Right lung (tissue), 5 donors: ENCODE results near the gene LAMP1. TPM values are rescaled to one million over a fixed set of nuclear protein-coding genes. Genes with fewer than 3 reads are reported as not detected.
"Not testable (repeated sequence)": the region's sequence is repeated elsewhere in the genome, so short reads cannot be mapped to it uniquely, and the experiment has no call there.

ENCODE experiments used
- DNase-seq, 2 donors: peaks; one replicate each; pipeline ENCODE4 v3.0.0-alpha.2; 2013
- polyA plus RNA-seq, 5 donors: library from polyadenylated mRNA; unstranded; fragments of 120-200 nt; gene quantifications; one replicate each; pipeline versions ENCODE4 v1.2.1 to v1.2.3, GENCODE V29; 2013; ENCODE audit warnings: inconsistent platforms in 1 of 5, low replicate concordance in 1 of 5; ENCODE audit not compliant: insufficient read length in 5 of 5, insufficient read depth in 1 of 5

LAMP1 gene
- polyA plus RNA-seq, 5 donors: 91.6 to 127 (median 112) TPM

DNA sequence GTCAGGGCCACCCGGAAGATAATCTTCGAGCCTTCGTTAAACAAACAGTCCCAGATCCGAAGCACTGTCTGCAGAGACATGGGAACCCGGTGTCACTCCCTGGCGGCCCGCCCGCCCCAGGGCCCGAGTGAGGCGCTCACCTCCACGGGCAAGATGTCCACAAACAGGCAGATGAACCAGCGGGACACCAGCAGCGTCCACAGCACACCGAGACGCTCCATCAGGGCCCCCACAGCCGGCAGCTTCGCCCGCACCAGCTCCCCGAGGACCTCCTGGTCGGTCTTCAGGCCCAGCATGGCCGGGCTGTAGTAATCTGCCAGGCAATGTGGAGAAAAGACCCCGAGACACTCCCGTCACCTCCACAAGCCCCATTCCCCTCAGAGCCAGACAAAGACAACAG, 28.7 kb downstream of the LAMP1 start:
- no peak for DNase-seq

DNA sequence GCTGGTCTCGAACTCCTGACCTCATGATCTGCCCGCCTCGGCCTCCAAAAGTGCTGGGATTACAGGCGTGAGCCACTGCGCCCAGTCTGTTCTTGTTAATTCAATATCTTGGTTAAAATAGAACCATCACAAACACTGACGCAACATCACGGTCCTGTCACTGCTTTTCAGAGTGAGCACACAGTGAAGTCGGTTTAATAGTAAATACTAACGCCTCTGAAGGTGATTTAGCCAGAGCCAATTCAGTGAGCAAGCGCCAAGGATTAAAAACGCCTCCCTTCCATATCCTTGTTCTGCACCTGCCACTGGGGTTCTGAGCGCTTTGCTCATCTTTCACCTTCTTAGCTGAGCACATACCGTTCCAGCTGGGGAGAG, 30.3 kb downstream of the LAMP1 start:
- DNase-seq: no peak

- no peak for DNase-seq
Observed at GRCh38 chr13:113327766-113328471, 30.9 kb downstream of the LAMP1 start.

DNA sequence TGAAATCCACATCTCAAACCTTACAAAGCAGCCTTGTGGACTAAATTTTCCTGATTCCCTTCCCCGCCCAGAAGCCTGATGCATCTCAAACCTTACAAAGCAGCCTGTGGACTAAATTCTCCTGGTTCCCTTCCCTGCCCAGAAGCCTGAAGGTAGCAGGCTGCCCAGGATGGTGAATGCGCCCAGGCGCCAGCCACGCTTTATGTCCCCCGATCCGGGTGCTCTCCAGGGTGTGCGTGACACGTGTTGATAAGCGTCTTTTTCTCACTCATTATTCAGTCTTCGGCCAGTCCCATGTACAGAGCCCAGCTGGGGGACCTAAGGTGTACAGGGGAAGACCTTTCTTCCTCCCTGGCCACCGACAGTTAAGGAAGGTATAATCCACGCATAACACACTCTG, 31.8 kb downstream of the LAMP1 start:
- DNase-seq: no peak

GRCh38 chr13:113329656-113330312, 32.7 kb downstream of the LAMP1 start:
- DNase-seq: no peak

DNA sequence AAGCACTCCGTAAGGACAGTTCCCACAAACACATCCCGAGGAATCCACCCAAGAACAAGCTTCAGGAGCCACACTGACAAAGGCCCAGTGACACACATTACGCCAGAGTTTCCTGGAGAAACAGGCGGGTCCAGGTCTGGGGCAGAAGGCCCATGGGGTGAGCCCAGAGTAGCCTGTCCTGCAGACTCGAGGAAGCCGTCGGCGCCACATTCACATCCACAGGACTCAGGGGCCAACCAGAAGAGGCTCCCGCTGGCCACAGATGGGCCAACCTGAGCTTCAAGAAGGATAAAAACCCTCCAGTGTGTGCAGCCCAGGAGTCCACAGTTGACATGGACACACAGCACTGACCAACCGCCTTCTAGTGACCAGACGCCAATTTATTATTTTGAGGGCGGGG, 35.6 kb downstream of the LAMP1 start:
- DNase-seq: no peak

DNA sequence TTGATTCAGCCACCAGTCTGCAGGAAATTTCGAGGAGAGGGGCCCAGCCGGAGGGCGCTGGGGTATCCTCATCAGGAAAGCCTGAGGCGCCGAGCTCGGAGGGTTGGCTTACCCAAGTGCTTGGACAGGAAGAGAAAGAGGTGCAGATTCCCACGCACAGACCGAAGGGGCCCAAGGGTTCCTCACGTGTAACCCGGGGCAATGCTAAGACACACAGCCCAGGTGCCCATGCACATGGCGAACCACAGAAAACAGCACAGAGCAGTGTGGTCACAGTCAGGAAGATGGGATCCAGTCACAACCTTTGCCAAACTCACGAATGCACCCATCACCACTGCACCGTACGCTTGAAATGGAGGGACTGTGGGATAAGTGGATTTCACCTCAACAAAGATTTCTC, 36.0 kb downstream of the LAMP1 start:
- no peak for DNase-seq

DNA sequence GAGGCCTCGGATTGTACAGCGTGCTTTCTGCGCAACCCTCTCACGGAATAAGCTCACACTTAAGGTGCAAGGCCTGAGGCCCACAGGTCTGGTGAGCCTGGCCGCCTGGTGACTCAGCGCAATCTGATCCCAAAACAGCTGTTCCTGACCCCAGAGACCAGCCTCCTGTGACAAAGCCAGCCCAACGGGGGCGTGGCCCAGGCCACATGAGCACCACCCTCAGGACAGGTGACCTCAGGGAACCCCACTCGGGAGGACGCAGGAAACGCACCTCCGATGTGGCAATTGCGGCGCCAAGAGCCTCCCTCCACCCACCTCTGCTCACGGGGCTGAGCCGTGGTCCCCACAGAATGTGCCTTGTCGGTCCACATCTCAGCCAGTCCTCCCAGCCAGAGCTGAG, 40.5 kb downstream of the LAMP1 start:
- no peak for DNase-seq

GRCh38 chr13:113337976-113338375, 40.9 kb downstream of the LAMP1 start:
- DNase-seq: no peak

DNA sequence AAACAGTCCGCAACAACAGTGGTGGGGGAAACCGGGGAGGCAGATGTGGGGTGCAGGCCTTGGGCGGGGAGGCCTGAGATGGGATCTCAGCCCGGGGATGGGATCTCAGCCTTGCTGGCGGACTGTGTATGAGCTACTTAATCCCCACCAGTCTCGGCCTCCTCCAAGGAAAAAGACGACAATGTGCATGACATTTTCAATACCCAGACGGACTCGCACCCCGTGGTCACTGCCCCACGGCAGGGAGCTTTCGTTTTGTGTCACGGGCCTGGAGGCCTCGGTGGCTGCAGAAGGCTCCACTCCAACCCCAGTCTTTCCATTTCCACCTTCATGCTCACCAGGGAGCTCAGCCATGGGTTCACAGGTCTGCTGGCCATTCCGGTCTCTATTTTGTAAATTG, 41.4 kb downstream of the LAMP1 start:
- no peak for DNase-seq

DNA sequence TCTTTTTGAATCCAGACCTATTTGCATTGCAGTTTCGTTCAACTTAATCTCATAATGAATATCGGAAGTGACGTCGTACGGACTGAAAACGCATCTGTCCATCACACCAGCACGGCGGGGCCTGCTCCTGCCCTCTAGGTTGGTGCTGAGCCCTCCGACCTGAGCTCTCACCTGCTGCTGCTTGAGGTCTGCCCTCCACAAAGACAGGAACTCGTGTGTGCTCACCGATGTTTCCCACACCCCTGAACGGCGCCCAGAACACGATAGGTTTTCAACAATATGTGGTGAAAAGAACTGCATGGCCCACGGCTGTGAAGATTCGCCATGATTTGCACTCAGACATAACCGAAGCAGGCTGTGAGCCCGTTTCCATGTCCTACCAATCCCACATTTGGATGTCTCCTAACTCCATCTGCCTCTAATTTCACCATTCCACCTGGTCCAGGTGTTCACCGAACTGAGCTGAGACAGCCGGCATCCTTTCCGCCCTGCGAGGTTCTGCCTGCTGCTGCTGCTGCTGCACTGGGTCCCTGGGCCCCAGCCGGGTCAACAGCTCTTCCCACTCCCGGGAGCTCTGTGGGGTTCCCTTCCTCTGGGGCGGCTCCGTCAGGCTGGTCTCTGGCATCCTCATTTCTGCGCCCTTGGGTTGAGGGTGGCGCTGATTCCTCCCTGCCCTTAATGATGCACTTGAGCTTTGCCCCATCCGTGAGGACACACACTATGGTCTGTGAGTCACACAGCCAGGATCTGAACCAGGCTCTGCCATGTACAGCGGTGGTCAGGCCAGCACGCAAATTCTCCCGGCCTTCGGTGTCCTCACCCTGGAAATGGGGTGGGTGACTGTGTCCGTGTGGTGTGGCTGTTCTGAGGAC, 46.0 kb downstream of the LAMP1 start:
- DNase-seq: no peak

GRCh38 chr13:113343692-113343968, 46.6 kb downstream of the LAMP1 start:
- DNase-seq: no peak

- DNase-seq: no peak
Observed at GRCh38 chr13:113345486-113345885, 48.4 kb downstream of the LAMP1 start.

GRCh38 chr13:113347736-113348225, 50.7 kb downstream of the LAMP1 start:
- not testable (repeated sequence) for DNase-seq

GRCh38 chr13:113348591-113348990, 51.6 kb downstream of the LAMP1 start:
- DNase-seq: no peak

- DNase-seq: no peak
Observed at GRCh38 chr13:113349050-113349449, 52.0 kb downstream of the LAMP1 start.

DNA sequence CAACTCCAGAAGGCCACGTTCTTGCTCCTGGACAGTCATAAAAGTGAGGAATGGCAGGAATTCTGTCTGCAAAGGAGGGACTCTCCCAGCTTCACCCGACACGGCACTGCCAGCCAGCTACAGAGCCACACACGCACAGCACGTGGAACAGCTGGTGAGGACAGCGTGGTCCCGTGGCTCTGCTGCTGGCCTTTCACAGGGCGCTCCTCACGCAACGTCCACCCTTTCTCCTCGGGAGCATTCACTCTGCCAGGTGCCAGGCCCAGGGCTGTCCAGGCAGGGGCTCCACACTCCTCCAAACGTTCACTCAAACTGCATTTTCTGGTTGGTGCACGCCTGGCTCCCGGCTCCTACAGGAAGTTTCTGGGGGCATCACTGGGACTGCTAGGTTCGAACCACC, 52.5 kb downstream of the LAMP1 start:
- DNase-seq: no peak

DNA sequence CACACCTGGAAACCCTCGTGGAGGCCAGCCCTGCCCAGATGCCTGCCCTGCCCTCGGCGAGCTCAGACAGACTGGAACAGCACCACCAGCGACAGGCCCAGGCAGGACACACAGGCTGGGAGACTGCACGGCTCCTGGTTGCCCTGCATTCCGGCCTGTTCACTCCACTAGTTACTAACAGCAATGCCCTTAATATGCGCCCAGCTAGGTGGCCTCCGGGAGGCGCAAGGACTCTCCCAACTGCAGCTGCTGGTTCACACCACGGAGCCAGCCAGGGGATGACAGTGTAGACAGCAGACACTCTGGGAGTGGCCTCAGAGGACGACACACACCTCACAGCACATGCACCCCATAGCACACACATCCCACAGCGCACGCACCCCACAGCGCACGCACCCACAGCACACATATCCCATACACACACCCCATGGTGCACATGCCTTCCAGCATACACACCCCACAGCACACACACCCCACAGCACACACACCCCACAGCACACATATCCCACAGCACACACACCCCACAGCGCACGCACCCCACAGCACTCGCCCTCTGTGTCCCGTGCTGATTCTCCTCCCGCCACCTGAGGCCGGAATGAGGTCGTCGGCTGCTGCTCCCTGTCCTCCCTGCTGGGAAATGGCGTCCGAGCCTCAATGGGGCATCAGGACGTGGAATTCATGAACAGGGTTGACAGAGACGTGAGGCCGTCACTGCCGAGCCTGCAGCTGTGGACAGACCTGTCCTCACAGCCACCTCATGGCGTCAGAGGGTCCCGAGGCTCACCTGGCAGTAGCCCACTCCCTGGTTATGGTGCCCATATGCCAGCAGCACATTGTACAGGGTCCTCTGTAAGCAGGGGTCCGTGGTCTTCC, 53.3 kb downstream of the LAMP1 start:
- DNase-seq: no peak

DNA sequence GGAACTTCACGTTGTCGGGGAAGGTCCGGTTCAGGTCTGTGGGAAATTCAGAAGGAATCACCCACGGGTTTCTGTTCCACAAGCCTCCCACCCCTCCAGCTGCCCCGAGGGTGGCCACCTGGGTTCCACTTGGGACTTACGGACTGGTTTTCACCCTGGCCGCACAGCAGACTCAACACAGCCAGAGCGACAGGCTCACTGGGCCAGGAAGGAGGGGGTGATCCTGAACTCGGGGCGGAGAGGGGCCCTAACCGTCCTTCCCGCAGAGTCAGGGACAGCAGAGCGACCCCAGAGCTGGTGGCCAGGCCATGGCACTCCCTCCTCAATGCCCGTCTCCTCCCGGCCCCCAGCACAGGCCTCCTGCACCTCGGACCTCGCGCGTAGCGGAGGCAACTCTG, 53.9 kb downstream of the LAMP1 start:
- no peak for DNase-seq

DNA sequence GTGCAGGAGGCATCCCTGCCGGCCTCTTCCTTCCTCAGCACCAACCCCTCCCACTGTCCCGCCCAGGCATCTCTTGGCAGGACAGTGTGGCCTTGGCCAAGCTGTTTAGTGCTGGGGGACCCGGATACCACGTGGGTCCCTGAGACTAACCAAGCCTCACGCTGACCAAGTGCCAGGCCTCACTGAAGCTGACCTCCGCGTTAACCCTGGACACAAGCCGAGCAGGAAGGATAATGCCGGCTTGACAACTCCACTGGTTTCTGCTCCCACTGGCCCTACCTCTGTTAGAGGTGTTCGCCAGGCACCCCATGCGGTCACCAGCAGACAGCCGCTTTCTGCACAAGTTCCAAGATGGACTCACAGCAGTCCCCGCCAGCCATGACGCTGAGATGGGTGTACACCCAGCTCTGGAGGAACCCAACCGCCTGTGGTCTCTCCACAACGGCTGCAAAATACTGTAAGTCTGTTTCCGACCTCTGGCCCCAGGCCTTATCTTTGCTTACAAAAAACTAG, 54.5 kb downstream of the LAMP1 start:
- peak in 1 of 2 donors; percentile 80 for DNase-seq

GRCh38 chr13:113353254-113353653, 56.2 kb downstream of the LAMP1 start:
- no peak for DNase-seq
